Measurements from ENCODE around the gene PHACTR1.

DNA sequence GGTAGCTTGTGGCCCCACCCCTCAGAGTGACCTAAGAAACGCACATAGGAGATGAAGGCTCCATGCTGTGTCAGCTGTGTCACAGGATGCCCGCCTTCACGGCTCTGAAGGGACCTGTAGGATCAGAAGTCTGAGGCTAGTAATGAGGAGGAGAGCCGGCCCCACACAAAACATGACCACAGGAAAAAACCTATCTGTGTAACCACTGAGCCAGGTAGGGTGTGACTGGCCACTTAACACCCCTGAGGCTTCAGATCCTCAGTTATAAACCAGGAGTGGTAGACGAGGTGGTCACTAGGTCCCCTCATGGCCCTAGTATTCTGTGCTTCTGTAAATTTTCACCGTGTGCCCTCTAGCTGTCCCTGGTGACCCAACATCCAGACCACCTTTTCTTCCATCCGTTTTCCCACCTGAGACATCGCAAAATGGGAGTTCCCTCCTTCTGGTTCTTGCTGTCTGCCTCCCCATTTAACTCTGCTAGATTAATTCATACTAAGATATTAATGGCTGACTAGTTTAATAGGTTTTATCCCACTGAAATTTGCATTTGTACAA lies 558.9 kb downstream of the PHACTR1 start:
- TF ChIP-seq CTBP1 (IDR thresholded peaks at IDR 0.05; ENCODE audit: borderline replicate concordance) (no peak), L3MBTL2 (conservative IDR thresholded peaks at IDR 0.05) (no peak), FOXA1 (IDR thresholded peaks at IDR 0.05) (no peak), SUZ12 (IDR thresholded peaks at IDR 0.05) (no peak), ELF4 (IDR thresholded peaks at IDR 0.05) (no peak), FOXM1 (IDR thresholded peaks at IDR 0.05; ENCODE audit: borderline replicate concordance) (no peak), SP1 (IDR thresholded peaks at IDR 0.05) (no peak), TARDBP (IDR thresholded peaks at IDR 0.05) (no peak)
- TF ChIP-seq, protein P1, sequence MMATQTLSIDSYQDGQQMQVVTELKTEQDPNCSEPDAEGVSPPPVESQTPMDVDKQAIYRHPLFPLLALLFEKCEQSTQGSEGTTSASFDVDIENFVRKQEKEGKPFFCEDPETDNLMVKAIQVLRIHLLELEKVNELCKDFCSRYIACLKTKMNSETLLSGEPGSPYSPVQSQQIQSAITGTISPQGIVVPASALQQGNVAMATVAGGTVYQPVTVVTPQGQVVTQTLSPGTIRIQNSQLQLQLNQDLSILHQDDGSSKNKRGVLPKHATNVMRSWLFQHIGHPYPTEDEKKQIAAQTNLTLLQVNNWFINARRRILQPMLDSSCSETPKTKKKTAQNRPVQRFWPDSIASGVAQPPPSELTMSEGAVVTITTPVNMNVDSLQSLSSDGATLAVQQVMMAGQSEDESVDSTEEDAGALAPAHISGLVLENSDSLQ (IDR thresholded peaks at IDR 0.05), result no peak
